Measurements from ENCODE around the gene PRKAG2.

The PRKAG2 gene

GRCh38 chr7:151732292-151732691, 144.6 kb downstream of the PRKAG2 start:
- in situ Hi-C loops (cut with MboI; ENCODE audit: low sequenced_read_pairs) = no loop called here

GRCh38 chr7:151731022-151731441, 145.9 kb downstream of the PRKAG2 start:
- in situ Hi-C loops (cut with MboI; ENCODE audit: low sequenced_read_pairs) = no loop called here

- in situ Hi-C loops (cut with MboI; ENCODE audit: low sequenced_read_pairs) = no loop called here
Measured at GRCh38 chr7:151730591-151730990, 146.3 kb downstream of the PRKAG2 start.

GRCh38 chr7:151729521-151729921, 147.4 kb downstream of the PRKAG2 start:
- in situ Hi-C loops (cut with MboI; ENCODE audit: low sequenced_read_pairs) = no loop called here

GRCh38 chr7:151728746-151729145, 148.2 kb downstream of the PRKAG2 start:
- in situ Hi-C loops (cut with MboI; ENCODE audit: low sequenced_read_pairs) = no loop called here

- in situ Hi-C loops (cut with MboI; ENCODE audit: low sequenced_read_pairs) = no loop called here
Measured at GRCh38 chr7:151728286-151728660, 148.6 kb downstream of the PRKAG2 start.

GRCh38 chr7:151727579-151728285, 149.2 kb downstream of the PRKAG2 start:
- in situ Hi-C loops (cut with MboI; ENCODE audit: low sequenced_read_pairs) = no loop called here

- in situ Hi-C loops (cut with MboI; ENCODE audit: low sequenced_read_pairs) = no loop called here
Measured at GRCh38 chr7:151726652-151727578, 150.0 kb downstream of the PRKAG2 start.

GRCh38 chr7:151725844-151726651, 150.9 kb downstream of the PRKAG2 start:
- in situ Hi-C loops (cut with MboI; ENCODE audit: low sequenced_read_pairs) = no loop called here

- in situ Hi-C loops (cut with MboI; ENCODE audit: low sequenced_read_pairs) = no loop called here
Measured at GRCh38 chr7:151724920-151725584, 151.9 kb downstream of the PRKAG2 start.

- in situ Hi-C loops (cut with MboI; ENCODE audit: low sequenced_read_pairs) = no loop called here
Measured at GRCh38 chr7:151724250-151724915, 152.5 kb downstream of the PRKAG2 start.

GRCh38 chr7:151723321-151723720, 153.6 kb downstream of the PRKAG2 start:
- in situ Hi-C loops (cut with MboI; ENCODE audit: low sequenced_read_pairs) = no loop called here

GRCh38 chr7:151722533-151722932, 154.4 kb downstream of the PRKAG2 start:
- in situ Hi-C loops (cut with MboI; ENCODE audit: low sequenced_read_pairs) = no loop called here

GRCh38 chr7:151721694-151722093, 155.2 kb downstream of the PRKAG2 start:
- in situ Hi-C loops (cut with MboI; ENCODE audit: low sequenced_read_pairs) = no loop called here

GRCh38 chr7:151721236-151721635, 155.7 kb downstream of the PRKAG2 start:
- in situ Hi-C loops (cut with MboI; ENCODE audit: low sequenced_read_pairs) = no loop called here

GRCh38 chr7:151720280-151720679, 156.6 kb downstream of the PRKAG2 start:
- in situ Hi-C loops (cut with MboI; ENCODE audit: low sequenced_read_pairs) = no loop called here

GRCh38 chr7:151719897-151720242, 157.0 kb downstream of the PRKAG2 start:
- in situ Hi-C loops (cut with MboI; ENCODE audit: low sequenced_read_pairs) = no loop called here

- in situ Hi-C loops (cut with MboI; ENCODE audit: low sequenced_read_pairs) = no loop called here
Measured at GRCh38 chr7:151719031-151719896, 157.7 kb downstream of the PRKAG2 start.

GRCh38 chr7:151717918-151718317, 159.0 kb downstream of the PRKAG2 start:
- in situ Hi-C loops (cut with MboI; ENCODE audit: low sequenced_read_pairs) = no loop called here
